Vagina (tissue), 2 donors: ENCODE measurements around the gene PNPLA3.

ENCODE experiments used
- CTCF ChIP-seq, 3 experiments: fragments of 450-650 bp in 2 of 3; fragments of 200-600 bp in 1 of 3; sonication (generic) in 1 of 3; IDR thresholded peaks; one replicate each; pipeline ENCODE4 v1.5.1; 2017 to 2019; ENCODE audit warnings: antibody characterized with exemption in 3 of 3, mild to moderate bottlenecking in 2 of 3, moderate library complexity in 2 of 3
- POLR2AphosphoS5 ChIP-seq, 2 donors: sonication (generic); formaldehyde crosslinking; IDR thresholded peaks; one replicate each; pipeline ENCODE4 v1.9.0; 2017; ENCODE audit warnings: antibody characterized with exemption in 2 of 2, mild to moderate bottlenecking in 2 of 2, low read depth in 1 of 2; ENCODE audit not compliant: insufficient read depth in 1 of 2

- peak in 1 of 2 donors; percentile 11 for TF ChIP-seq POLR2AphosphoS5 (IDR thresholded peaks at IDR 0.05; ENCODE audit: insufficient read depth in 1 of 2, low read depth in 1 of 2)
- no peak for TF ChIP-seq CTCF (IDR thresholded peaks at IDR 0.05)
Observed at GRCh38 chr22:43956805-43957463, 33.3 kb downstream of the PNPLA3 start.
